Stimulated activated CD8-positive, alpha-beta memory T cell treated with anti-CD3 and anti-CD28 coated beads, Interleukin-12 subunit alpha, Interleukin-12 subunit beta, amount 100 ng/mL, for 24 hours (primary cell): ENCODE data around the gene HLA-DMB.
A peak's percentile ranks its signal among the peaks of the same experiment; 100 is the strongest.

Experiments used
- DNase-seq: peaks from one replicate; pipeline ENCODE4 v3.0.0-alpha.2; 2020; ENCODE audit errors: extremely low read depth

Gene HLA-DMB

GRCh38 chr6:32971581-32972352 is 30.9 kb upstream of the HLA-DMB start:
- peak; percentile 99 for DNase-seq

GRCh38 chr6:32971242-32971580 is 30.4 kb upstream of the HLA-DMB start:
- no peak for DNase-seq

DNA sequence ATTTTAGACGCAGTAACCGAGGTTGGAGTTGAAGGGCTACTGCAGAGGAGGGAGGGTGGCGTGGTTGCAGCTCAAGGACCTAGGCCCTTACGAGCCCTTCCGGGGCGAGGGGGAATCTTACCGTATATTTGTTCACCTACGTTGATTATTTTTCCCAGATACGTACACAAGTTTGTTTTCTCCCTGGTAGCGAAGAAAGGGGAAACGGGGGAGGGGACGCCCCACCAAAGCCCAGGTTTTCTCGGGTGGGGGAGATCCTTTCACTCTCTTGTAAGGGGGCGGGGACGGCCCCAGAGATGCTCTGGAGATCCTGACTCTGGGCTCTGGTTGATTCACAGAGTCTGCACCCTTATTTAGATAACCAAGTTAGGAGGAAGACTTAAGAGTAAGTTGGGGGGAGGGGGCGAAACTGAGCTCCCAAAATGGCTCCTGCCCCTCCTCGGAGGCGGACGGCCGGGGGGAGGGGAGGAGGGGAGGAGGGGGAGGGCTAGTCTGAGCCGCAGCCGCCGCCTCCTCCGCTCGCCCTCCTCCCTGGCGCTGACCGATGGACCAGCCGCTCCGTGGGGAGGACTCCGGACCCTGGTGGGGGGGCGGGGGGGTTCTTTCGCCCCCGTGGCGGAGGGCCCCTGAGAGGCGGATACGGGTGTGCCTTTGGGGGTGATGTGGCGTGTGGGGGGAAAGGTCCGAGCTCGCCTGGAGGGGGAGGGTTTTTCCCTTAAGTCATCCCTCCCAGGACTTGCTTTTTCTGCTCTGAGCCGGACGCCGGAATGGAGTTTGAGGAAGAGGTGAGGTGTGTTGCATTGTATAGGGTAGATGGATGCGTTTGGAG is 29.8 kb upstream of the HLA-DMB start:
- peak; percentile 73 for DNase-seq

DNA sequence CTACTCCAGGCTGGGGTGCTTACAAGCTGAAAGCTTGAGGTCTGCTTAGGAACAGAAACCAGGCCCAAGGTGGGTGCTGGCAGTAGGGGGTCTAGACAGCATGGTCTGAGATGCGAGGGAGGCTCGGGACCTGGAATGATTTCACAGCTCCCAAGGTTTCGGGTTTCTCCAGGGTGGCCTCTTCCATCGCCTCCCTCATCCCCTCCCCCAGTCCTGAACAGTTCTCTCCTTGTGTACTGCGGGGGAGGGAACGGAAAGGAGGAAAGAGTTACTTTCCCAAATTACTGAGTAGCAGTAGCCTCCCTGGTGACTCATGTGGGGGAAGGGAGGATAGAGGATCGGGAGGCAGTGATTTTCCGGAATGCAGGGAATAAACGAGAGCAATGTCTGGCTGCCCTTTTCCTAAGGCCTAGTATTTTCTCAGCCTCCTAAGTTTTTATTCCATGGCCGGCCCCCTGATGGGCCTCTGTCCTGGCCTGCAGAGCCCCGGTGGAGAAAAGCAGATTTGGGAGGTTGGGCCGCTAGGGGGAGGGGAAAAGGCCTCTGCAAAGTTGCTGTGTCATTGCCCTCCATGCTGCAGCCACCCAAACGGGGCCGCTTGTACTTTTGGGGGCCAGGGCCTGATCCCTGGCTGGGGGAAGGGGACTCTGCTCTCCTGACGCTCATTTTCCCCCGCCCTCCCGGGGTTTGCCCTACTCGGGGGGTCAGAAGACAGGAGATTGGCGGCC is 29.0 kb upstream of the HLA-DMB start:
- no peak for DNase-seq

GRCh38 chr6:32968867-32969684 is 28.2 kb upstream of the HLA-DMB start:
- DNase-seq, result no peak

- DNase-seq, result peak; percentile 93
These were observed 27.5 kb upstream of the HLA-DMB start, which contains the start of gene BRD2 for GRCh38 chr6:32968093-32968866. BRD2 (plus strand) TSS chr6:32968594; CDS start chr6:32972899, 4,305 bp downstream.

DNA sequence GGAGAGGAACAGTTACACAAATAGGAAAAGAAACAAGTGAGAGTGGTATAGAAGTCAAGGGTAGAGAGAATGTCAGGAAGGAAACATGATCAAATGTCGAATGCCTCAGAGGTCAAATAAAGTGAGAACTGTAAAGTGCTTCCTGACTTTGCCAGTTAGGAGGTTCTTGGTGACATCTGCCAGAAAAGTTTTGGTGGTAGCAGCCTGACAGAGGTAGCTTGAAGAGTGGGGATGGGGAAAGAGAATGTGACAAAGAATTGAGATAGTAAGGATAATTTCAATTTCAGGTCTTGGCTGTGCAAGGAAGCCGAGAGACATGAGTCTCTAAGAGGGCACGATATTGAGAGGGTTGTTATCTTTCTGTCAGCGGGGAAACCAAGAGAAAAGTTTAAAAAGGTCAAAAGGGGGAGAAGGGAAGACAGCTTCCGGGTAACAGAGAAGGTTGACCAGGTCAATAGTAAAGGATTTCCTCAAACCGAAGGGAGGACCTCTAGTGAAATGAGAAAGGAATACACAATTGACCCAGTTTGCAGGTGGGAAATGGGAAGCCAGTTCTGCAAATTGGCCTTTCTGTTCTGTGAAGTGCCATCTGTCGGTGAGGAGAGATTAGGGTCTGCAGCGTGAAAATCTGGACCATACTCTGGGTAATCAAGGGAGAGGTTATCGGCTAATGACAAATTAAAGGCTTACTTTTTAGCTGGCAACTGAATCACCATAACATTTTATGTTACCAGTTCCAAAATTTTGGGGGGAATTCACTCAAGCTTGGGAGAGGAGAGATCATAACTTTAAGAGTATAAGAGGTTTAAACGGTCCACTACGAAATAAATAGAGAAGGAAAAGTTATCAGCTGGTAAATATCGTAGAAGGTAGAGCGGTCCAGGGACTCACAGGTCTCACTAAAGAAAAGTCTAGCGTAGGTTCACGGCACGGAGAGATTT is 26.6 kb upstream of the HLA-DMB start:
- no peak for DNase-seq

- DNase-seq, result no peak
These were observed 23.9 kb upstream of the HLA-DMB start for GRCh38 chr6:32964776-32965175.

- no peak for DNase-seq
These were observed 23.0 kb upstream of the HLA-DMB start for GRCh38 chr6:32963866-32964265.

DNA sequence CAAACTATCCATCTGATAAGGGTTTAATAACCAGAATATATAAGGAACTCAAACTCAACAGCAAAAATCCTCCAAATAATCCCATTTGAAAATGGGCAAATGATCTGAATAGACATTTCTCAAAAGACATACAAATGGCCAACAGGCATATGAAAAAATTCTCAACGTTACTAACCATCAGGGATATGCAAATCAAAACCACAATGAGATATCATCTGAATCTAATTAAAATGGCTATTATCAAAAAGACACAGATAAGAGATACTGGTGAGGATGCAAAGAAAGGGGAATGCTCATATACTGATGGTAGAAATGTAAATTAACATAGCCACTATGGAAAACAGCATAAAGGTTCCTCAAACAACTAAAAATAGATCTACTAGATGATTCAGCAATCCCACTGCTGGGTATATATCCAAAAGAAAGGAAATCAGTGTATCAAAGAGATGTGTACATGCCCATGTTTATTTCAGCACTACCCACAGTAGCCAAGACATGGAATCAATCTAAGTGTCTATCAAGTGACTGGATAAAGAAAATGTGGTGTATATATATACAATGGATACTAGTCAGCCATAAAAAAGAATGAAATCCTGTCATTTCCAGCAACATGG is 21.5 kb upstream of the HLA-DMB start:
- no peak for DNase-seq

DNA sequence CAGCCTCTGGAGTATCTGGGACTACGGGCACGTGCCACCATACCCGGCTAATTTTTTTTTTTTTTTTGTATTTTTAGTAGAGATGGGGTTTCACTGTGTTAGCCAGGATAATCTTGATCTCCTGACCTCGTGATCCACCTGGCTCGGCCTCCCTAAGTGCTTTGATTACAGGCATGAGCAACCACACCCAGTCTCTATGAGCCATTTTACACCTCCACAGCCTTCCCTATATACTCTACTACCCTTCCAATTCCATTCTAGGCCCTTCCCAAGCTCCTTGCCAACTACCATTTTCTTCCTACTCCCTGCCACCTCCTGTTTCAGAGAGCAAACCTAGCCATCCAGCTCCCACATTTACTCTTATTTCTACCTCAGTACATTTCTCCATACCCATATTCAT is 19.7 kb upstream of the HLA-DMB start:
- DNase-seq, result no peak

- no peak for DNase-seq
These were observed 15.3 kb upstream of the HLA-DMB start for GRCh38 chr6:32956176-32956575.

DNA sequence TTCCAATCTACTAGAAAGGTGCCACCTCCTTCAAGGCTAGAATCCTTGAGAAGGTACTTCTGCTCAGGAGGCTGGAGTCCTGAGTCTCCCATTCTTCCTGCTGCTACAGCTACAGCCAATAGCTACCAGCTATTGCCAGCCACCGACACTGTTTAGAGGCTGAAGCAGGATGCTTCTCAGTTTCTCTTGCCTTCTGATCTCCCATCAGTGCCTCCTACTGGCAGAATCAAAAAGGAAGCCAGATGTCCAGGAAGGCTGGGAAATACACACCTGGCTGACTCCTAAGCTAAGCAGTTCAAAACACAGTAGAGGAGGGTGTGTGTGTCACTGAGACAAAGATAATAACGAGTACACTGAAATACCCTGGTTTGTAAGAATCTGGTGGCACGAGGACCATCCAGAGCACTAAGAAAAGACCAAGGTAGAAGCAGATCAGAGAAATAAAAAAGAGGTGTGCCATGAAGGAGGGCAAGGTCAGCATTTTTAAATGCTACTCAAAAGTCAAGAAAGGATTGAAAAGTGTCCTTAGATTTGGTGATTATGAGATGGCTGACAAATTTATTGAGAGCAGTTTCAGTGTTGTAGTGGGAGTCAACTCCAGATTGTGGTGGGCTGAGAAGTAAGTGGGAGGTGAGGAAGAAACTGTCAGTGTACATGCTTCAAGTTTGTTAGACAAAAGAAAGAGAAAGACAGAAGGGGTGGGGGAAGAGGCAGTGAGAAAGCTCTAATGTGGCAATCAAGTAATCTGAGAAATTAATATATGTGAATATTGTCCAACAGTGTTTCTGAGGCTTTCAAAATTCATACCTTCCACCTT is 14.4 kb upstream of the HLA-DMB start:
- no peak for DNase-seq

DNA sequence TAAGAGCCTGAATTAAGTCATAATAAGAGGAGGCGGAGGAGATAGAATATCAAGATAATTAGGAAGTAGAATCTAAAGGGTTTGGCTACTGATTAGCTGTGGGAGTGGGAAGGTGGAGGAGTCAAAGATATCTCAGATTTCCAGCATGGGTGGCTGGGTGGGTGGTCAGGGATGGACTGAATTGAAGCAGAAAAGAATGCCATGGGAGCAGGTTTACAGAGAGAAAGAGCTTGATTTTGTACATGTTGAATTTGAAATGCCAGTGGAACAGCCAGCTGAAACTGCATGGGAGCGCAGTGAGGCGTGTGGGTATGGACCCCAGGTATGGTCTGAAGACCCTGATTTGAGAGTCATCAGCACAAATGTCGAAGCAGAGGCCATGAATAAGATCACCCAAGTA is 13.4 kb upstream of the HLA-DMB start:
- DNase-seq, result no peak

DNA sequence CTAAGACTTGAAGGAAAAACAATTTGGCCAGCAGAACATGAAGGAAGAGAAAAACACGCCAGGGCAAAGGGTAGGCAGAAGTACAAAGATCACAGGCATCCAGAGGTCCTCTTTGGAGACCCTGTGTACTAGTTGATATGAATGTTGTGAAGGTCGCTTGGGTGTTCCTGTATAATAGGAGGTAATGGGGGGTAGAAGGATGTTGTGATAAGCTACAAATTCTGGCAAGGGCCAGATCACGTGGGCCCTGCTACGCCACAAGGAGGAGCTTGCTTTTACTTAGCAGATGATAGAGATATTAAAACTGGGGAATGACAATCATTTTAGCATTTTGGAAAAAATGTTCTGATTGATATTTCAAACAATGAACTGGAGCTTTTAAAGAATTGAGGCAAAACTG is 12.9 kb upstream of the HLA-DMB start:
- no peak for DNase-seq

- DNase-seq, result no peak
These were observed 12.2 kb upstream of the HLA-DMB start, which contains the start of gene HLA-DMA for GRCh38 chr6:32952817-32953739. HLA-DMA (minus strand) TSS chr6:32953097; CDS start chr6:32953036, 61 bp downstream.

DNA sequence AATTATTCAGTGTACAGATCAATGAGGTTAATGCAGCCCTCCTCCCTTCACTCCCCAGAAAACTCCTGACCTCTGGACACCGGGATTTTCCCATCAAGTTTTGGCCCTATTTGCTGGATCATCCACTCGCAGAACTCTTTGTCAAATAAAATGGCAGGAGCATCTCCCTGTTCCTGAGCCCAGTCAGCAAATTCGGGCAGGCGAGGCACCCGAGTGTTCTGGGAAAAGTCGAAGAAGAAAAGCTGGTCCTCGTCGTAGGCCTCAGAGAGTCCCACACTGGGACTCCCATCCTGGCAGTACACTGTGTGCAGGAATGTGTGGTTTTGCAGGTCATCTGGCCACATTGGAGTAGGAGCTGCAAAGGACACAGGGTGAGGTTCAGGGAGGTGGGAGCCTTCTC is 9.6 kb upstream of the HLA-DMB start:
- DNase-seq, result no peak
